Stimulated activated CD4-positive, alpha-beta T cell treated with anti-CD3 and anti-CD28 coated beads, Interleukin-1b, Interleukin-23, amount 100 ng/mL, for 48 hours (primary cell): ENCODE data around the gene PIK3CD.
"Not testable (repeated sequence)": the region's sequence is repeated elsewhere in the genome, so short reads cannot be mapped to it uniquely, and the experiment has no call there.

Experiments
- DNase-seq: peaks from one replicate; pipeline ENCODE4 v3.0.0-alpha.2; 2020

Gene PIK3CD

DNA sequence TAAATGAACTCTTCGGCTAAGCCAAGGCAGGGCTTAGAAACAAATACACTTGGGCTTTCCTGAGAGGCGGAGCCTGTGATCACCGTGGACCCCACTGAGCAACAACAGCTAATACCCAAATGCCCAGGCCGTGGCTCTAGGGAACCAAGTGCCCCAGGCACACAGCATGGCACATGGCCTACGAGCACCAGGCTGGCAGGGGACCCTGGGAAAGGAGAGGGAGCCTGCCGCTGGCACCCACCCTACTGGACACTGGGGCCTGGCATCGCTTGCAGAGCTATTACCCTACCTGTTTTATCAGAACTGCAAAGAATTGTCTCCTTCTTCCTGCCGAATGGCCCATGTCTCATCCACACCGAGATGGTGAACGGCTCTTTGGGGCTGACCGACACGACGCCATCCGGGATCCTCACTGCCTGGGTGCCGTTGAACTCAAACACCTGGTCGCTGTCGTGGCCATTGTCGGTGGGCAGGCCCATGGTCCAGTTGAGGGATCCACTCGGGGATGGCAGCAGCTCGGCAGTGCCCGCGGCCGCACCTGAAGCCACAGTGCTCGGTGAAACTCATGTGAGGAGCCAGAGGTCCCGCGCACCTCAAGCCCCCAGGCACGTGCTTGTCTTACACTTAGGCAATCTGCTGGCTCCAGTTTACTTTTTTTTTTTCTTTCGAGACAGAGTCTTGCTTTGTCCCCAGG lies 92.7 kb downstream of the PIK3CD start:
- DNase-seq: no peak

DNA sequence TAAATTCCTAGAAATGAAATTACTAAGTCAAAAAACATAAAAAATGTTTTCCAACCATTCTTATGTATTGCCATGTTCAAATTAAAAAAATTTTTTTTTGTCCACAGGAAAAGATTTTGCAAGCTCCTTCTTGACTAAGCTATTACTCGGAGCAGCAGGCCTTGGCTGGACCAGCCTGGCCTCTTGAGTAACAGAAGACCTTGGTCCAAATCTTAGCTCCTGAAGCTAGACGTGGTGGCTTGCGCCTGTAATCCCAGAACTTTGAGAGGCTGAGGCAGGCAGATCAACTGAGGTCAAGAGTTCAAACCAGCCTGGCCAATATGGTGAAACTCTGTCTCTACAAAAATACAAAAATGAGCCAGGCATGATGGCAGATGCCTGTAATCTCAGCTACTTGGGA lies 94.7 kb downstream of the PIK3CD start:
- no peak for DNase-seq

DNA sequence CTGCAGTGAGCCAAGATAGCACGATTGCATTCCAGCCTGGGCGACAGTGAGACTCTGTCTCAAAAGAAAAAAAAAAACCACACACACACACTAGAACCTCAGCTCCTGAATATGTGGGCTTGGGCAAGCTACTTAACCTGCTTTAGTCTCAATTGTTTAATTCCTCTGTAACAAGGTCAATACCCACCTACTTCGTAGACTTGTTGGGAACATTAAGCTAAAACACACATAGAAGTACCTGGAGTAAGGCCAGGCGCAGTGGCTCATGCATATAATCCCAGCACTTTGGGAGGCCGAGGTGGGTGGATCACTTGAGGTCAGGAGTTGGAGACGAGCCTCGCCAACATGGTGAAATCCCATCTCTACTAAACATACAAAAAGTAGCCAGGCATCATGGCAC lies 95.1 kb downstream of the PIK3CD start:
- no peak for DNase-seq

DNA sequence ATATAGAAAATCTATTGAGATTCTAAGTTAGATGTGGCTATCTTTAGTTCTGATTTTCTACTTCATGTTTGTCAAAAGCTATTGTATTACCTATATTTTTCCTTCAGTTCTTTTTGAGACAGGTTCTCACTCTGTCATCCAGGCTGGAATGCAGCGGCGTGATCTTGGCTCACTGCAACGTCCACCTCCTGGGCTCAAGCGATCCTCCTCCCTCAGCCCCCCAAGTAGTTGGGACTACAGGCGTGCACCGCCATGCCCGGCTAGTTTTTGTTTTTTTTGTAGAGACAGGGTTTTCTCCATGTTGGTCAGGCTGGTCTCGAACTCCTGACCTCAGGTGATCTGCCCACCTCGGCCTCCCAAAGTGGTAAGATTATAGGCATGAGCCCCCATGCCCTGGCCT lies 96.9 kb downstream of the PIK3CD start:
- not testable (repeated sequence) for DNase-seq

DNA sequence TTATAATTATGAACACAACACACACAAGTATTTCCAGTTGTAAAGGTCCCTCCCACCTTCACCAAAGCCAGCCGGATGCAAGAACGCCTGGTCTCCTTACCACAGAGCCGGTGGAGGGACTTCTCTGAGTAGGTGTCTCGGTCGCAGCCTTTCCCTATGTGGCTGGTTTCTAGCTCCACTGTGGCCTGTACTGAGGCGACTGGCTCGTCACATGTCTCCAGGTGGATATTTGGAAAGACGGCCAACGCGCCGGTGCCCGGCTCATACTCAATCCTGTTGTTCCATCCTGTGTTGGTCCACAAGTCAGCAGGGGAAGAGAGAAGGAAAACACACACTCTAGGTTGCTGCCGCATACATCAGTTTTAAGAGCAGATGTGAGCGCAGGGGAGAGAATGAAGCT lies 97.8 kb downstream of the PIK3CD start:
- no peak for DNase-seq

DNA sequence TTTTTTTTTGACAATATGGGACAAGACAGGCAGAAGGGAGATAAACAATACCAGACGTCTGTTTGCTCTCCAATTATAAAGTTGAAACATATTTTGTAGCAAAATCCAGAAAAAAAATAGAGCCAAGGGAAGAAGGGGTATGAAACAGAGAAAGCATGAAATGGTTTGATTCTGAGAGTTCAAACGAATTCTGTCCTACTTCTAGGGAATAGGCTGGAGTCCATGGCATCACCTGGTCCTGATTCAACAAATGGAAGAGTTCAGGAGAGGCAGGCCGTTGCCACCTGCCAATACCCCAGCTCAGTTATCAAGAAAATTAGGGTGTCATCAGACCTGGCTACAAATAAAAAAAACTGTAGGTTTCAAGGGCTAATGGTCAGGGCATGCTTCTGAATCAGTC lies 100.4 kb downstream of the PIK3CD start:
- DNase-seq: no peak

DNA sequence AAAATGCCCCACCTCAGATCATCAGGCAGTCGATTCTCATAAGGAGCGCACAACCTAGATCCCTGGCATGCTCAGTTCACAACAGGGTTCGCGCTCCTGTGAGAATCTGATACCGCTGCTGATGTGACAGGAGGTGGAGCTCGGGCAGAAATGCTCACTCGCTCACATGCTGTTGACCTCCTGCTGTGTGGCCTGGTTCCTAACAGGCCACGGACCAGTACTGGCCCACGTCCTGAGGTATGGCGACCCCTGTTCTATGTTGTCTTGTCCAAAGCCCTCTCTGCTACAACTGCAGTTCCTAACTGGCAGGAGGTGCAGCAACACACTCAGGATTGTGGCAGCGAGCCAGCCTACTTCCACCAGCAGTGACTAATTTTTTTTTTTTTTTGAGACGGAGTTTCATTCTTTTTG lies 101.6 kb downstream of the PIK3CD start:
- no peak for DNase-seq

DNA sequence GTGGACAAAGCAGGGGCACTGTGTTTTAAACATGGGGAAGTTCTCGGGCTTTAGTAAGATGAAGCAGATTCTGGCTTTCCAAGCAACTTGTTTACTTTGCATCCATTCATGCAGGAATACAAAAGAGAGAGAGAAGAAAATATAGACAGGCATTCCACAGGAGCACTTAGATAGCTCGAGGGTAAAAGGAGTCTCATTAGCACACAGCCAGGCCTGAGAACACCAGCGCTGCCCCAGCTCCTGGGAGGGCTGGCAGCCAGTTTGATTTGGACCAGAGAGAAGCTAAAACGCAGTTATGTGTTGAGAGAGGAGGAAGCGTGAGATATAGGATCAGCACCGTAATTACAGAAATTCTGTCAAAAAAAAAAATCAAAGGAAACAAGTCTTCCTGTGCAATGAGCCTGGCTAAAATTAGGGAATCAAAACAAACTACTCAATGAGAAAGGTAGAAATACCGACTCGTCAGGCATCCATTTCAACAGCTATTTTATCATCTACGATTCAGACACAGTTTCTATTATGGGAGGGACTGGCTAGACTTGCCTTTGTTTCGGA lies 104.0 kb downstream of the PIK3CD start:
- no peak for DNase-seq

DNA sequence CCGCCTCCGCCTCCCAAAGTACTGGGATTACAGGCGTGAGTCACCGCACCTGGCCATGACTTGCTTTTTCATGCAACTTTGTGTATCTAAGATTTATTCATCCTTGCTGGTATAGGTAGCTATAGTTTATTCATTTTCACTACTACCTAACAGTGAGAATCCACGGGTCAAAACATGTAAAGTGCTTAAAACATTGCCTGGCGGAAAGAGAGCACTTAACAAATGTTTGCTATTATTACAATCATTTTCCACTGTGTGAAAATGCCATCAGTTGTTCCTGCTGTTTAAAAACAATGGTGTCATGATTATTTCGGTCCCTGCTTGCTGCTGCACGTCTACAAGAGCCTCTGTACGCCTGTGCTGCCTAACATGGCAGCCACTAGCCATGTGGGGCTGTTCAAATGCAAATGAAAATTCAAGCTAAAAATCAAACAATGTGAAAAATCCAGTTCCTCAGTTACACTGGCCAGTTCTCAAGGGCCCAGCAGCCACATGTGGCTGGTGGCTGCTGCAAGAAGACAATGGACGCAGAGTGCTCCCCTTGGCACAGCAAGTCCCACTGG lies 107.1 kb downstream of the PIK3CD start:
- no peak for DNase-seq

DNA sequence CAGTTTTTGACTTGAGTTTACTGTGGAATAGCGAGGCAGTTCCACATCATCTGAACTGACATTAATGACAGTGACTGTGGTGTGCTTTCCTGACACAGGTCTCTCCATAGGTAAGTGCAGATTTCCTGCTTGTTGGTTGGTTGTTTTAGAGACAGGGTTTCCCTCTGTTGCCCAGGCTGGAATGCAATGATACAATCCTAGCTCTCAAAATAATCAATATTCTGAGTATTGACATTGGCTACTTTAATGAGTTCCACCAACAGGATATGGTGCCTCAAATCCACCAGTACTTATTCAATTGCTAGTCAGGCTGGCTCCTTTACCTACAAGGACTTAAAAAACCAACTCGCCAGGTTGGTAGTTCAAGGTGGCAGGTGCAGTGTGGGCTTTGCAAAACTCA lies 108.4 kb downstream of the PIK3CD start:
- no peak for DNase-seq

DNA sequence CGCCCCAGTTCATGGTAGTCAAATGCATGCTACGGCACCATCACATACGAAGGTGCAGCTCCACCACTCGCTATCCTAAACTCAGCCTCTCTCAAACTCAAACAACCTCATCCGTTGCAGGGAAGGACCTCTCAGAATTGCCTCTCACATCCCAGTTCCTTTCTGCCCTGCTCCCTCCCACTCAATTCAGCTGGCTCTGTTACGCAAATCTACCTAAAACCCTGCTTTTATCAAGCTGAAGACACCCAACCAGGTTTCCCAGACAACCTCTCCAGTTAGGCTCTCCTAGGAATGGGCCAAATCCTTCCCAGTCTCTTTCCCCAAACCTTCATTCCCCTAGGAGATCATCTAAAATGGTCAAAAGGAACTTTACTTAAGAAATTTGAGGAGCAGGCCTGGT lies 109.3 kb downstream of the PIK3CD start:
- no peak for DNase-seq

DNA sequence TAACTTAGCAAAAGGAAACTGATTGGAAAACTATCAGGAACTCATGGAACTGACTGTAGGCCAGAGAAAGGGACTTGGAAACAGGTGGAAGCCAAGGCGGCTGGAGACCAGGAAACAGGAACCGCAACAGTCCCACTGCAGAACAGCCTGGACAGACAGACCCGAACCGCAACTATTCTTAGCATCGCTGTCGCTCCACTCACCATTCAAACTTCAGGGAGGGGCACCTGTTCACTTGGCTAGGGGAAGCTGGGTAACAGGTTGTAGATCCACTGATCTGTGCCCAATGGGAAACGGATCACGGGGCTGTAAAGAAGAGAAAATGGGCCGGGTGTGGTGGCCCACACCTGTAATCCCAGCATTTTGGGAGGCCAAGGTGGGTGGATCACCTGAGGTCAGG lies 110.3 kb downstream of the PIK3CD start:
- no peak for DNase-seq

DNA sequence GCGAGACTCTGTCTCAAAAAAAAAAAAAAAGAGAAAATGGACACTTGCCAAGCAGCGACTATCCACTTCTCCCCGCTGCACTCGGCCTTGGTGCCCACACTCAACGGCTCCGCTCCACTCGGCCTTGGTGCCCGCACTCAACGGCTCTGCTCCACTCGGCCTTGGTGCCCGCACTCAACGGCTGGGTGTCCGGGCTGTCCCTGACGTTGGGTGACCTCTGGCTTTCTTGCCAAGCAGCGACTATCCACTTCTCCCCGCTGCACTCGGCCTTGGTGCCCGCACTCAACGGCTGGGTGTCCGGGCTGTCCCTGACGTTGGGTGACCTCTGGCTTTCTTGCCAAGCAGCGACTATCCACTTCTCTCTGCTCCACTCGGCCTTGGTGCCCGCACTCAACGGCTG lies 110.9 kb downstream of the PIK3CD start:
- not testable (repeated sequence) for DNase-seq

DNA sequence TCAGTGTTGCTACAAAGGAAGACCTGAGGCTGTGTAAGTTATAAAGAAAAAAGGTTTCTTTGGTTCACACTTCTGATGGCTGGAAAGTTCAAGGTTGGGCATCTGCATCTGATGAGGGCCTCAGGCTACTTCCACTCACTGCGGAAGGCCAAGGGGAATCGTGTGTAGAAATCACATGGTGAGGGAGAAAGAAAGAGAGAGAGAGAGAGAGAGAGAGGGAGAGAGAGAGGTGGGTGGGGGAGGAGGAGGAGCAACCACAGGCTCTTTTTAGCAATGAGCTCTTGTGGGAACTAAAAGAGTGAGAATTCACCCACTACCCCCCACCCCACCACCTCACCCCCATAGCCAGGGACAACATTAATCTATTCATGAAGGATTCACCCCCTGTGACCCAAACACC lies 112.4 kb downstream of the PIK3CD start:
- no peak for DNase-seq

DNA sequence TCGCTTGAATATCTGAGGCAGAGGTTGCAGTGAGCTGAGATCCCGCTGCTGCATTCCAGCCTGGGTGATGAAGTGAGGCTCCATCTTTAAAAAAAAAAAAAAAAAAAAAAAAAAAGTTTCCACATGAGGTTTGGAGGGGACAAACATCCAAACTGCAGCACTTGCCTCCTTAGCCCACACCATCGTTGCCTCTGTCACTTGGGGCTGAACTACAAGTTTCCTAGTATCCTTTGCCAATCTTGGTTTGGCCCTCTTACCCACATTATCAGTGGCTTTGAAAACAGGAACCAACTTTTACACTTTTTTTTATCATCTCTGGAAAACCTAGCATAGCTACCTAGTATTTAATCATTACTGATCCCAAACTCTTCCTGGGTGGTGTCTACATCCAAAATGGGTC lies 113.0 kb downstream of the PIK3CD start:
- DNase-seq: no peak

DNA sequence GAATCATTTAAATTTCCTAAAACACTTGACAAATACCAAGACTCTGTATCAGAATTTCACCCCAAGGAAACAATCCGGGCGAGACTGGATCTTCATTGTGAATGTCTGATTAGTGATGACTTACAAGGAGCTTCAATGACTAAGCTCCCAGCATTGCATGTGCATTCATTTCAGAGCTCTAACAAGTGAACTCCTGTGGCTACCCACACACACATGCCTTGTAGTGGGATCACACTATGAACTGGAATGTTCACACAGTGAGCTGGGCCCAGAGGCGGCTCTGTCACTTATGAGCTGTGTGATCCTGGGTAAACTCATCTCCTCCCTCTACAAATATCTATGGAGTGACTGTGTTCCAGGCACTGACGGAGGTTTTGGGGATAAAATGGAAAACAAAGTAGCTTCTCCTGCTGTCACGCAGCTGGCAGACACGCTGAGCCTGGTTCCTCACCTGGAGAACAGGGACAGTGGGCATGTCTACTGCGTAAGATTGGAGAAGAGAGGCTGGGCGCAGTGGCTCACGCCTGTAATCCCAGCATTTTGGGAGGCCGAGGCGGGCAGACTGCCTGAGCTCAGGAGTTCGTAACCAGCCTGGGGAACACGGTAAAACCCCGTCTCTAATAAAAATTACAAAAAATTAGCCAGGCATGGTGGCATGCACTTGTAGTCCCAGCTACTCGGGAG lies 115.4 kb downstream of the PIK3CD start:
- DNase-seq: peak; percentile 14

DNA sequence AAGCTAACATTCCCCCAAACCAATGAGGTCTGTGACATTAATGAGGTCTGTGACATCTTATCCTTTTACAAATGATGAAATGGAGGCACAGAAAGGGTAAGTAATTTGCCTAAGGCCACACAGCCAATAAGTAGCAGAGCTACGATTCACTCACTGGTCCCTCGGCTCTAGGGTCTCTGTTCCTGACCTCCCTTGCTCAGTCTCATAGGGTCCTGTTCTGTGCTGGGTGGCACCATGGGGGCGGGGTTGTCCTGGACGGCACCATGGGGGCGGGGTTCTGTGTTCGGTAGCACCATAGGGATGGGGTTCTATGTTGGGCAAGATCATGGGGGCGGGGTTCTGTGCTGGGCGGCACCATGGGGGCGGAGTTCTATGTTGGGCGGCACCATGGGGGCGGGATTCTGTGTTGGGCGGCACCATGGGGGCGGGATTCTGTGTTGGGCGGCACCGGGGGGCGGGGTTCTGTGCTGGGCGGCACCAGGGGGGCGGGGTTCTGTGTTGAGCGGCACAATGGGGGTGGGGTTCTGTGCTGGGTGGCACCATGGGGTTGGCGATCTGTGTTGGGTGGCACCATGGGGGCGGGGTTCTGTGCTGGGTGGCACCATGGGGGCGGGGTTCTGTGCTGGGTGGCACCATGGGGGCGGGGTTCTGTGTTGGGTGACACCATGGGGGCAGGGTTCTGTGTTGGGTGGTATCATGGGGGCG lies 116.6 kb downstream of the PIK3CD start:
- DNase-seq: peak; percentile 41

DNA sequence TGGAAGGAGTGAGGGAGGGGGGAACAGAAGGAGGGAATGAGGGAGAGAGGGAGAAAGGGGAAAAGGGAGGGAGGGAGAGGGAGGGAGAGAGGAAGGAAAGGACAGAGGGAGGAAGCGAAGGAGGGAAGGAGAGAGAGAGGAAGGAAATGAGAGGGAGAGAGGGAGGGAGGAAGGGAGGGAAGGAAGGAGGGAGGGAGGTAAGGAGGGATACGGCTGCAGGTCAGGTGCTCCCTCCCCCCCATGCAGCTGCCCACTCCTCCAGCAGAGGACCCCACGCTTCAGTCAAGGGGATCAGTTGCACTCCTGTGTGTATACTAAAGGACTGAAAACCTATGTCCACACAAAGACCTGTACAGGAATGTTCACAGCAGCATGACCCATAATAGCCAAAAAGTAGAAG lies 117.5 kb downstream of the PIK3CD start:
- DNase-seq: no peak

DNA sequence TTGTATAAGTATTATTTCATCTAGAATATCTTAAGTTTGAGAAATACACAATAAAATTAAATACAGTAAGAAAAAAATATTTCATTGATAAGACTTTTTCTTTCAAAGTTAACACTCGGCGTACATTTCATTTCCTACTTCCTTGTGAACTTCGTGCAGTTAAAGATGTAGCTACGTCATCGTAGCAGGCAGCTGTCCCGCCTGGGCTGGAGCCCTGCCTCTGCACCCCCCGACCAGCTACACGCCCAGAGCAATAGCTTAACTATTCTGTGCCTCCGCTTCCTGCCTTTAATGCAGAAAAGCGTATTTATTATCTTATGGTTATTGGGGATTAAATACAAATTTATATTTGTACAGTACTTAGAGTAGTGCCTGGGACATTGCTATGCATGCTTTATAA lies 118.8 kb downstream of the PIK3CD start:
- DNase-seq: no peak

DNA sequence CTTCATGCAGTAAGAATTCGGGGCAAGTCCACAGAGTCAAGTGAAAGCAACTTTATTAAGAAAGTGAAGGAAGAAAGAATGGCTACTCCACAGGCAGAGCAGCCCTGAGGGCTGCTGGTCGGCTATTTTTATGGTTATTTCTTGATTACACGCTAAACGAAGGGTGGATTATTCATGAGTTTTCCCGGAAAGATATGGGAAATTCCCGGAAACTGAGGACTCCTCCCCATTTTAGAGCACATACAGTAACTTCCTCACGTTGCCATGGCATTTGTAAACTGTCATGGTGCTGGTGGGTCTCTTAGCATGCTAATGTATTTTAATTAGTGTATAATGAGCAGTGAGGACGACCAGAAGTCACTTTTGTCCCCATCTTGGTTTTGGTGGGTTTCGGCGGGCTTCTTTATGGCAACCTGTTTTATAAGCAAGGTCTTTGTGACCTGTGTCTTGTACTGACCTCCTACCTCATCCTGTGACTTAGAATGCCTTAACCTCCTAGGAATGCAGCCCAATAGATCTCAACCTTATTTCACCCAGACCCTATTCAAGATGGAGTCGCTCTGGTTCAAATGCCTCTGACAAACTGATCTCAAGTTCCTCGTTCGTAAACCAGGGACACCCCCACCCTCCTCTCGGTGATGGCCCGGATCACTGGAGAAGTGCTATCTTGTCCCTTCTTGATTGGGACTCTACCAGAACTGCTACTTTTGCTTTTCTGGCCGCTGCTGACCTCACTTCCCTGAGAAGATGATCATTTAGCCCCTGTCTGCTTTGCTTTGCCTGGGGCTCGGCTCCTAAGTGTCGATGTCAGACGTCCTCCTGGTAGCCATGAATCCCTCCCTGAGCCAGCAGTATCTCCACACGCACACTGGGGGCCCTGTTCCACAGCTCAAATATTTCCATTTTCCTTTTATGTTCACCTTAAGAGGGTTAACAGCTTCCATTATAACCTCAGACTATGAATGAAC lies 123.5 kb downstream of the PIK3CD start:
- no peak for DNase-seq

DNA sequence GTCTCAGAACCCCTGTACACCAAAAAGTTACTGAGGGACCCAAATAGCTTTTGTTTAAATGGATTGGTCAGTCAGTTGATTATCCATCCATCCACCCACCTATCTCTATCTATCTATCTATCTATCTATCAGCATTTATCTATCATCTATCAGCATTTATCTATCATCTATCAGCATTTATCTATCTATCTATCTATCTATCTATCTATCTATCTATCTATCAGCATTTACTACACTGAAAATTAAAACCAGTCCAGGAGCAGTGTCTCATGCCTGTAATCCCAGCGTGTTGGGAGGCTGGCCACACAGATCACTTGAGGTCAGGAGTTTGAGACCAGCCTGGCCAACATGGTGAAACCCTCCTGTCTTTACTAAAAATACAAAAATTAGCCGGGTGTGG lies 125.2 kb downstream of the PIK3CD start:
- DNase-seq: no peak
